ENCODE results near the gene CCL17.
"Not testable (repeated sequence)": the region's sequence is repeated elsewhere in the genome, so short reads cannot be mapped to it uniquely, and the experiment has no call there.

The CCL17 gene

GRCh38 chr16:57373117-57373947, 31.2 kb upstream of the CCL17 start:
- Mint-ChIP-seq H3K9me3 (peaks cover 5% of the 10 kb centered on the region), H3K36me3 (no peaks in the 10 kb centered on the region), H3K4me1 (peaks cover 70% of the 10 kb centered on the region), H3K4me3 (no peak overlapping the region), H3K27ac (peak overlapping the region; percentile 79), H3K27me3 (no peaks in the 10 kb centered on the region)
- ATAC-seq = no peak

GRCh38 chr16:57374067-57374534, 30.5 kb upstream of the CCL17 start:
- ATAC-seq = no peak
- H3K36me3 Mint-ChIP-seq = no peaks in the 10 kb centered on the region
- no peaks in the 10 kb centered on the region for H3K27me3 Mint-ChIP-seq
- H3K4me1 Mint-ChIP-seq = peaks cover 70% of the 10 kb centered on the region
- H3K9me3 Mint-ChIP-seq = peaks cover 5% of the 10 kb centered on the region
- H3K4me3 Mint-ChIP-seq = no peak overlapping the region
- peak overlapping the region; percentile 79 for H3K27ac Mint-ChIP-seq

GRCh38 chr16:57374925-57375465, 29.6 kb upstream of the CCL17 start:
- ATAC-seq, H3K4me3 Mint-ChIP-seq: not testable (repeated sequence)

DNA sequence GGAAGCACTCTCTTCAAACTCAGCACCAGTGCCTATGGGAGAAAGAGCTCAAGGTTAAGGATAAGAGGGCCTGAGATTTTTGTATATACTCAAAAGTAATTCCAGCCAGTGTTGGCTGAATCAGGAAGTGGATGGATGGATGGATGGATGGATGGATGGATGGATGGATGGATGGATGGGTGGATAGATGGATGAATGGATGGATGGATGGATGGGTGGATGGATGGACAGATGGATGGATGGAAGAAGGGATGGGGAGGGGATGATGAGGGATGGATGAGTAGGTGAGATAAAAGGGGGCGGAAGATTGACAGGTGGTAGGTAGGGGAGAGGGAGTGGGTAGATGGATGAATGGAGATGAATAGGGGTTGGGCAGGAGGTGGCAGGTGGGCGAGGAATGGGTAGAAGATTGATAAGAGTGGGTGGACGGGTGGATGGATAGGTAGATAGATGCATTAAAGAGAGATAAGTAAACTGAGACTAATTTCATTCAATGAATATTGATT, 28.2 kb upstream of the CCL17 start:
- H3K36me3 Mint-ChIP-seq = no peaks in the 10 kb centered on the region
- no peak for ATAC-seq
- H3K4me1 Mint-ChIP-seq = peaks cover 74% of the 10 kb centered on the region
- no peaks in the 10 kb centered on the region for H3K27me3 Mint-ChIP-seq
- no peak overlapping the region for H3K4me3 Mint-ChIP-seq
- peak overlapping the region; percentile 83 for H3K27ac Mint-ChIP-seq
- H3K9me3 Mint-ChIP-seq = peaks cover 5% of the 10 kb centered on the region

More at GRCh38 chr16:57374925-57375465, 29.6 kb upstream of the CCL17 start:
- H3K9me3 Mint-ChIP-seq, H3K36me3 Mint-ChIP-seq, H3K27me3 Mint-ChIP-seq: not testable (repeated sequence)
- H3K4me1 Mint-ChIP-seq = peaks cover 62% of the 10 kb centered on the region
- H3K27ac Mint-ChIP-seq = peak overlapping the region; percentile 83

- ATAC-seq = peak; percentile 91
- no peaks in the 10 kb centered on the region for H3K36me3 Mint-ChIP-seq
- H3K27me3 Mint-ChIP-seq = no peaks in the 10 kb centered on the region
- peaks cover 81% of the 10 kb centered on the region for H3K4me1 Mint-ChIP-seq
- H3K4me3 Mint-ChIP-seq = peak overlapping the region; percentile 38
- peak overlapping the region; percentile 83 for H3K27ac Mint-ChIP-seq
- peaks cover 5% of the 10 kb centered on the region for H3K9me3 Mint-ChIP-seq
Measured at GRCh38 chr16:57377080-57377841, 27.3 kb upstream of the CCL17 start.

GRCh38 chr16:57379579-57379978, 25.0 kb upstream of the CCL17 start:
- H3K27me3 Mint-ChIP-seq = no peaks in the 10 kb centered on the region
- ATAC-seq = no peak
- peaks cover 5% of the 10 kb centered on the region for H3K9me3 Mint-ChIP-seq
- H3K27ac Mint-ChIP-seq = peak overlapping the region; percentile 85
- H3K36me3 Mint-ChIP-seq = no peaks in the 10 kb centered on the region
- H3K4me3 Mint-ChIP-seq = no peak overlapping the region
- peaks cover 77% of the 10 kb centered on the region for H3K4me1 Mint-ChIP-seq

DNA sequence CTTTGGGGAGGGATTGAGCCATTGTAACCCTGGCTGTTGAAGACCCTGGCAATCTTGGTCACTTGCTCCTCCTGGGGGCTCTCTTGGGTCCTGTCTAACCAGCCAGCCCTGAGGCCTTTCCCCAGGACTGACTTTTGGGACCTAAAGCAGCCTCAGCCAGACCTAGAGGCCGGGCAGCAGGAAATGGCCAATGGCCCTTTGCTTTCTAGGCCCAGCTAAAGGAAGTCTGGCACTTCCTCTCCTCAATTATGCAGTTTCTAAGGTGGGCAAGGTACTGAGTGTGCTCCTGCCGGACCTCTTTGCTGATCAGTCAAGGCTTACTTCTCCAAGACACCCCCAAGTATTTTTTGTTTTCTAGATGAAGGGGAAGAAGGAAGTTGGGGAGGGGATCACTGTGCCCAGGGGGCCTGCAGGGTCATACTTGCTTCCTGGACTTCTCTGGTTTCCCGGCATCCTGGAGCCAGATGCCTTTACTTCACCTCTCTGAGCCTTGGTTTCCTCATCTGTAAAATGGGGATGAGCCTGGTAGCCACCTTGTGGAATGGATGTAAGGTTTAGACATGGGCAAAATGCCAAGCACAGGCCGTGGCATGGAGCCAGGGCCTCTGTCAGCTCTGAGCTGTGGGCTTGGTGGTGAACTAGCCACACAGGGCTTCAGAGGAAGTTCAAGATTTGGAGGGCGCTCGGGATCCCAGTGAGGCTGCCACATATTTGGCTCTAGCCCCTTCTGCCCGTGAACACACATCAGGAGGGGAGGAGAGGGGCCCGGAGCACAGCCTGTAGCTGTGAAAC, 23.7 kb upstream of the CCL17 start:
- no peak for ATAC-seq
- peak overlapping the region; percentile 85 for H3K27ac Mint-ChIP-seq
- no peaks in the 10 kb centered on the region for H3K27me3 Mint-ChIP-seq

DNA sequence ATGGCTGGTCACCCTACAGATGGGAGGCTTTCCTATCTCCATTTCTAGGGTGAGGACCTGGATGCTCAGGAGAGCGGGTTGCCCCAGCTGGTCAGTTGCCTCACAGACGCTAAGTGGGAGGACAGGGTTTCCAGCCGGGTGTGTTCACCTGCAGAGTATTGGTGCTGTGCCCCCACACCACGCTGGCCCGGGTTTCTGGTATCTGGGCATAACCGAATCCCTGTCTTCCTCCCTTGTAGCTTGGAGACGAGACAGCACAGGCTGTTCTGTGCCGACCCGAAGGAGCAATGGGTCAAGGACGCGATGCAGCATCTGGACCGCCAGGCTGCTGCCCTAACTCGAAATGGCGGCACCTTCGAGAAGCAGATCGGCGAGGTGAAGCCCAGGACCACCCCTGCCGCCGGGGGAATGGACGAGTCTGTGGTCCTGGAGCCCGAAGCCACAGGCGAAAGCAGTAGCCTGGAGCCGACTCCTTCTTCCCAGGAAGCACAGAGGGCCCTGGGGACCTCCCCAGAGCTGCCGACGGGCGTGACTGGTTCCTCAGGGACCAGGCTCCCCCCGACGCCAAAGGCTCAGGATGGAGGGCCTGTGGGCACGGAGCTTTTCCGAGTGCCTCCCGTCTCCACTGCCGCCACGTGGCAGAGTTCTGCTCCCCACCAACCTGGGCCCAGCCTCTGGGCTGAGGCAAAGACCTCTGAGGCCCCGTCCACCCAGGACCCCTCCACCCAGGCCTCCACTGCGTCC, 22.6 kb upstream of the CCL17 start:
- Mint-ChIP-seq H3K4me3 (no peak overlapping the region), H3K27ac (peak overlapping the region; percentile 85), H3K36me3 (no peaks in the 10 kb centered on the region), H3K9me3 (no peaks in the 10 kb centered on the region), H3K4me1 (peaks cover 76% of the 10 kb centered on the region), H3K27me3 (no peaks in the 10 kb centered on the region)
- ATAC-seq = no peak

More for the DNA sequence above, 23.7 kb upstream of the CCL17 start:
- Mint-ChIP-seq H3K4me1 (peaks cover 76% of the 10 kb centered on the region), H3K36me3 (no peaks in the 10 kb centered on the region), H3K4me3 (no peak overlapping the region), H3K9me3 (peaks cover 5% of the 10 kb centered on the region)

DNA sequence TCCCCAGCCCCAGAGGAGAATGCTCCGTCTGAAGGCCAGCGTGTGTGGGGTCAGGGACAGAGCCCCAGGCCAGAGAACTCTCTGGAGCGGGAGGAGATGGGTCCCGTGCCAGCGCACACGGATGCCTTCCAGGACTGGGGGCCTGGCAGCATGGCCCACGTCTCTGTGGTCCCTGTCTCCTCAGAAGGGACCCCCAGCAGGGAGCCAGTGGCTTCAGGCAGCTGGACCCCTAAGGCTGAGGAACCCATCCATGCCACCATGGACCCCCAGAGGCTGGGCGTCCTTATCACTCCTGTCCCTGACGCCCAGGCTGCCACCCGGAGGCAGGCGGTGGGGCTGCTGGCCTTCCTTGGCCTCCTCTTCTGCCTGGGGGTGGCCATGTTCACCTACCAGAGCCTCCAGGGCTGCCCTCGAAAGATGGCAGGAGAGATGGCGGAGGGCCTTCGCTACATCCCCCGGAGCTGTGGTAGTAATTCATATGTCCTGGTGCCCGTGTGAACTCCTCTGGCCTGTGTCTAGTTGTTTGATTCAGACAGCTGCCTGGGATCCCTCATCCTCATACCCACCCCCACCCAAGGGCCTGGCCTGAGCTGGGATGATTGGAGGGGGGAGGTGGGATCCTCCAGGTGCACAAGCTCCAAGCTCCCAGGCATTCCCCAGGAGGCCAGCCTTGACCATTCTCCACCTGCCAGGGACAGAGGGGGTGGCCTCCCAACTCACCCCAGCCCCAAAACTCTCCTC, 21.9 kb upstream of the CCL17 start:
- no peak for ATAC-seq
- H3K9me3 Mint-ChIP-seq = no peaks in the 10 kb centered on the region
- H3K4me3 Mint-ChIP-seq = no peak overlapping the region
- no peaks in the 10 kb centered on the region for H3K27me3 Mint-ChIP-seq
- no peaks in the 10 kb centered on the region for H3K36me3 Mint-ChIP-seq
- peak overlapping the region; percentile 91 for H3K27ac Mint-ChIP-seq
- H3K4me1 Mint-ChIP-seq = peaks cover 76% of the 10 kb centered on the region

- peaks cover 2% of the 10 kb centered on the region for H3K9me3 Mint-ChIP-seq
- no peak for ATAC-seq
- peak overlapping the region; percentile 30 for H3K4me3 Mint-ChIP-seq
- no peaks in the 10 kb centered on the region for H3K36me3 Mint-ChIP-seq
- H3K27me3 Mint-ChIP-seq = no peaks in the 10 kb centered on the region
- peak overlapping the region; percentile 91 for H3K27ac Mint-ChIP-seq
- H3K4me1 Mint-ChIP-seq = peaks cover 79% of the 10 kb centered on the region
Measured at GRCh38 chr16:57383276-57384247, 21.0 kb upstream of the CCL17 start.

DNA sequence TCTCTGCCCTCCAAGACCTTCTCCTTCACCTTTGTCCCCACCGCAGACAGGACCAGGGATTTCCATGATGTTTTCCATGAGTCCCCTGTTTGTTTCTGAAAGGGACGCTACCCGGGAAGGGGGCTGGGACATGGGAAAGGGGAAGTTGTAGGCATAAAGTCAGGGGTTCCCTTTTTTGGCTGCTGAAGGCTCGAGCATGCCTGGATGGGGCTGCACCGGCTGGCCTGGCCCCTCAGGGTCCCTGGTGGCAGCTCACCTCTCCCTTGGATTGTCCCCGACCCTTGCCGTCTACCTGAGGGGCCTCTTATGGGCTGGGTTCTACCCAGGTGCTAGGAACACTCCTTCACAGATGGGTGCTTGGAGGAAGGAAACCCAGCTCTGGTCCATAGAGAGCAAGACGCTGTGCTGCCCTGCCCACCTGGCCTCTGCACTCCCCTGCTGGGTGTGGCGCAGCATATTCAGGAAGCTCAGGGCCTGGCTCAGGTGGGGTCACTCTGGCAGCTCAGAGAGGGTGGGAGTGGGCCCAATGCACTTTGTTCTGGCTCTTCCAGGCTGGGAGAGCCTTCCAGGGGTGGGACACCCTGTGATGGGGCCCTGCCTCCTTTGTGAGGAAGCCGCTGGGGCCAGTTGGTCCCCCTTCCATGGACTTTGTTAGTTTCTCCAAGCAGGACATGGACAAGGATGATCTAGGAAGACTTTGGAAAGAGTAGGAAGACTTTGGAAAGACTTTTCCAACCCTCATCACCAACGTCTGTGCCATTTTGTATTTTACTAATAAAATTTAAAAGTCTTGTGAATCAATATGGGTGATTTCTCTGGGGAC, 20.1 kb upstream of the CCL17 start:
- H3K27ac Mint-ChIP-seq = peak overlapping the region; percentile 91
- H3K4me3 Mint-ChIP-seq = peak overlapping the region; percentile 30
- H3K36me3 Mint-ChIP-seq = no peaks in the 10 kb centered on the region
- peaks cover 88% of the 10 kb centered on the region for H3K4me1 Mint-ChIP-seq
- no peaks in the 10 kb centered on the region for H3K27me3 Mint-ChIP-seq
- H3K9me3 Mint-ChIP-seq = peaks cover 4% of the 10 kb centered on the region
- ATAC-seq = peak; percentile 53

DNA sequence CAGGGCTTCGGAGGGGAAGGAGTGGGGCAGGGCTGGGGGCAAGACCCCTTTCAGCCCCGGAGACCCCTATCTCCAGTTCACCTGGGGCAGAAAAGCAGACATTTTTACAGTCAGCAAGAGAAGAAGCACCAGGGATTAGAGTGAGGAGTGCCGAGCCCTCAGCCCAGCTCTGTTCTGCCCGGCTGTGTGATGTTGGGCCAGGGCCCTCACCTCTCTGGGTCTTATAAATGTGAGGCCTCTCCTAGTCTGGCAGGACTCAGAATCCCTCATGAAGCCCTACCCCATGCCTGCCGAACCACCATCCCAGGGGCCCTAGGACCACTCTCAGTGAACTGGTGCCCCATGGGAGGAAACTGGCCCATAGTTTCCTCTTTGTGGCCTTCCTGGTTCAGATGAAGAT, 19.5 kb upstream of the CCL17 start:
- H3K27me3 Mint-ChIP-seq = no peaks in the 10 kb centered on the region
- H3K27ac Mint-ChIP-seq = peak overlapping the region; percentile 91

More for the DNA sequence above, 19.5 kb upstream of the CCL17 start:
- no peak for ATAC-seq
- Mint-ChIP-seq H3K4me3 (no peak overlapping the region), H3K9me3 (peaks cover 4% of the 10 kb centered on the region), H3K4me1 (peaks cover 91% of the 10 kb centered on the region), H3K36me3 (no peaks in the 10 kb centered on the region)

Data from stimulated activated memory B cell treated with anti-CD40 and anti-IgM and Interleukin-4, amounts not matched to agents 10 μg/mL and 1 μg/mL and 100 μg/mL, for 72 hours (primary cell).